B cell (primary cell): ENCODE data around the gene TRDN. TPM values are rescaled to one million over a fixed set of nuclear protein-coding genes. Genes with fewer than 3 reads are reported as not detected.
"Not testable (repeated sequence)": the region's sequence is repeated elsewhere in the genome, so short reads cannot be mapped to it uniquely, and the experiment has no call there.

ENCODE experiments used
- ATAC-seq: fragments of 200-7000 bp; cut with Tn5 transposase; one replicate; pipeline ENCODE4 v1.10.0; 2021; ENCODE audit warnings: low read depth, mild to moderate bottlenecking, moderate number of reproducible peaks, moderate library complexity
- CTCF ChIA-PET: fragments of 350-600 bp; sonication (Branson Sonifier 250); formaldehyde crosslinking; loops from one replicate; lab custom pipeline; 2021; ENCODE audit warnings: antibody characterized with exemption, inconsistent platforms; lab: Charles Lee
- POLR2A ChIA-PET: fragments of 350-600 bp; sonication (Branson Sonifier 250); formaldehyde crosslinking; loops from one replicate; lab custom pipeline; 2021; ENCODE audit warnings: antibody characterized with exemption; lab: Charles Lee
- DNase-seq: peaks from one replicate; pipeline ENCODE4 v3.0.0; 2013
- H2AFZ ChIP-seq: 2 replicates; pipeline ENCODE4 v1.6.1; 2012; ENCODE audit warnings: mild to moderate bottlenecking, low read depth, low read length; ENCODE audit not compliant: insufficient read depth, poor library complexity, severe bottlenecking
- H3K27ac ChIP-seq, 2 donors: 1 replicate in 1 of 2; 2 replicates in 1 of 2; pipeline ENCODE4 v1.5.1; 2012 to 2013; ENCODE audit warnings: low read length in 2 of 2, mild to moderate bottlenecking in 2 of 2, moderate library complexity in 1 of 2
- H3K27me3 ChIP-seq, 4 experiments: fragments of 200-600 bp in 1 of 4; sonication (generic) in 1 of 4; replicated peaks in 1 of 4; 1 replicate in 2 of 4; 2 replicates in 2 of 4; pipeline versions ENCODE4 v1.6.1 to v1.7.0; 2013 to 2016; ENCODE audit warnings: low read length in 3 of 4, mild to moderate bottlenecking in 2 of 4, mixed read lengths in 1 of 4, moderate library complexity in 1 of 4; ENCODE audit not compliant: insufficient read depth in 4 of 4, control insufficient read depth in 3 of 4; ENCODE audit errors: control extremely low read depth in 1 of 4
- H3K36me3 ChIP-seq, 2 experiments: replicated peaks in 1 of 2; 1 replicate in 1 of 2; 2 replicates in 1 of 2; pipeline versions ENCODE4 v1.6.1 to v1.7.1; 2013; ENCODE audit warnings: low read length in 1 of 2; ENCODE audit not compliant: insufficient read depth in 2 of 2, control insufficient read depth in 1 of 2; ENCODE audit errors: control extremely low read depth in 1 of 2, extremely low read depth in 1 of 2
- H3K4me1 ChIP-seq, 2 donors: fragments of 200-600 bp in 1 of 2; sonication (generic) in 1 of 2; 1 replicate in 1 of 2; 2 replicates in 1 of 2; pipeline versions ENCODE4 v1.5.1 to v1.6.1; 2013 to 2017; ENCODE audit warnings: low read length in 2 of 2; ENCODE audit not compliant: control insufficient read depth in 2 of 2, insufficient read depth in 2 of 2
- H3K4me2 ChIP-seq: replicated peaks from 2 replicates; pipeline ENCODE3; 2012; ENCODE audit warnings: mild to moderate bottlenecking, low read depth, low read length; ENCODE audit not compliant: poor library complexity, severe bottlenecking
- H3K4me3 ChIP-seq, 5 experiments: fragments of 200-600 bp in 1 of 5; sonication (generic) in 1 of 5; 1 replicate in 3 of 5; 2 replicates in 2 of 5; pipeline versions ENCODE4 v1.5.1 to v1.7.0; 2011 to 2016; ENCODE audit warnings: low read length in 4 of 5, mild to moderate bottlenecking in 4 of 5, low read depth in 2 of 5, control low read depth in 1 of 5, moderate library complexity in 1 of 5; ENCODE audit not compliant: insufficient read depth in 1 of 5; ENCODE audit errors: control extremely low read depth in 1 of 5, extremely low read depth in 1 of 5
- H3K79me2 ChIP-seq: fragments of 200-600 bp; sonication (generic); one replicate; pipeline ENCODE4 v1.6.0; 2016; ENCODE audit warnings: low read length; ENCODE audit not compliant: control insufficient read depth, insufficient read depth
- H3K9ac ChIP-seq: fragments of 200-600 bp; sonication (generic); 2 replicates; pipeline ENCODE4 v1.6.1; 2017; ENCODE audit warnings: mild to moderate bottlenecking, low read length, moderate library complexity
- H3K9me3 ChIP-seq, 3 donors: one replicate each; pipeline versions ENCODE4 v1.6.1 to v1.7.1; 2013; ENCODE audit warnings: low read length in 2 of 3; ENCODE audit not compliant: control insufficient read depth in 2 of 3, insufficient read depth in 1 of 3; ENCODE audit errors: control extremely low read depth in 1 of 3
- H4K20me1 ChIP-seq: 2 replicates; pipeline ENCODE4 v1.6.0; 2012; ENCODE audit warnings: mild to moderate bottlenecking, low read length; ENCODE audit not compliant: insufficient read depth, control insufficient read depth, poor library complexity, severe bottlenecking
- H3K27ac Mint-ChIP-seq: one replicate; pipeline ENCODE4 v1.8.0; 2021; ENCODE audit warnings: mixed read lengths
- H3K27me3 Mint-ChIP-seq: one replicate; pipeline ENCODE4 v1.8.0; 2021; ENCODE audit warnings: mixed read lengths
- H3K4me1 Mint-ChIP-seq: one replicate; pipeline ENCODE4 v1.8.0; 2021; ENCODE audit warnings: mixed read lengths
- H3K4me3 Mint-ChIP-seq: one replicate; pipeline ENCODE4 v1.8.0; 2021; ENCODE audit warnings: mixed read lengths
- H3K9me3 Mint-ChIP-seq: one replicate; pipeline ENCODE4 v1.8.0; 2022; ENCODE audit warnings: mixed read lengths; ENCODE audit not compliant: insufficient read depth
- EZH2 ChIP-seq: IDR thresholded peaks from 2 replicates; pipeline ENCODE4 v1.6.1; 2012; ENCODE audit warnings: borderline replicate concordance, low read depth, mild to moderate bottlenecking, moderate library complexity, low read length; ENCODE audit not compliant: insufficient read depth, poor library complexity, severe bottlenecking
- WGBS: methylation state at CpG from one replicate; pipeline ENCODE4 v1.1.5; 2013; ENCODE audit warnings: missing lambda C conversion rate; ENCODE audit not compliant: insufficient coverage; 5-methylcytosine and 5-hydroxymethylcytosine counted together
- intact Hi-C: fragments of 100-400 bp; cut with micrococcal nuclease; formaldehyde crosslinking; loops from one replicate; pipeline ENCODE4 v1.10.0; 2022
- polyA plus RNA-seq: library from polyadenylated mRNA; depleted of rRNA; stranded (reverse); fragments of >200 nt; gene quantifications from 2 replicates; pipeline ENCODE4 v1.2.3, GENCODE V29; 2012
- total RNA-seq, 2 donors: library from RNA; stranded (reverse); fragments of 120-200 nt in 1 of 2; gene quantifications; 1 replicate in 1 of 2; 2 replicates in 1 of 2; pipeline versions ENCODE4 v1.2.3 to v1.2.4, GENCODE V29; 2013 to 2022
- TF ChIP-seq, protein P1 (sequence below): fragments of 200-600 bp; IDR thresholded peaks from one replicate; pipeline ENCODE4 v1.8.0; 2022; ENCODE audit warnings: antibody characterized with exemption, mild to moderate bottlenecking

The TRDN gene
- total and polyA plus RNA-seq, 2 donors (not counting 1 experiment from before 2014, with no cell fraction given): not detected

DNA sequence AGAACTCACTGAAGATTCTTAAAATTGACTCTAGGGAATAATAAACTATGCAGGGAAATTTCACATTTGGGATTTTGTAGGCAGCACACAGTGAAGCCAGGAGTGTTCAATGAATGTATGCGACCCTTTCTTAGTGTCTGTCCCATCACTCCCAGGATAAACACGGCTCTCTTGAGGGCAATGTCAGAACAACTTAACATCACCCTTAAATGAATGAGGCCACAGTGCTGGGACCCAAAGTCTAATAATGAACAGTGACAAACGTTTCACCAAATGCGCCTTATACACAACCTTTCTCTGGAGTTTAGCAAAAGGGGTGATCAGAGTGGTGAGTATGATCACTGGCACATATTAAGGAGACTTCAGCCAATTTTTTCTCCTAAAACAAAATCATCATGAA, 403.4 kb downstream of the TRDN start:
- DNase-seq (no peak), ATAC-seq (no peak)
- H3K27ac ChIP-seq: no peak overlapping the region
- no peaks in the 10 kb centered on the region for H3K27me3 Mint-ChIP-seq
- no peak for TF ChIP-seq EZH2
- TF ChIP-seq, protein P1, sequence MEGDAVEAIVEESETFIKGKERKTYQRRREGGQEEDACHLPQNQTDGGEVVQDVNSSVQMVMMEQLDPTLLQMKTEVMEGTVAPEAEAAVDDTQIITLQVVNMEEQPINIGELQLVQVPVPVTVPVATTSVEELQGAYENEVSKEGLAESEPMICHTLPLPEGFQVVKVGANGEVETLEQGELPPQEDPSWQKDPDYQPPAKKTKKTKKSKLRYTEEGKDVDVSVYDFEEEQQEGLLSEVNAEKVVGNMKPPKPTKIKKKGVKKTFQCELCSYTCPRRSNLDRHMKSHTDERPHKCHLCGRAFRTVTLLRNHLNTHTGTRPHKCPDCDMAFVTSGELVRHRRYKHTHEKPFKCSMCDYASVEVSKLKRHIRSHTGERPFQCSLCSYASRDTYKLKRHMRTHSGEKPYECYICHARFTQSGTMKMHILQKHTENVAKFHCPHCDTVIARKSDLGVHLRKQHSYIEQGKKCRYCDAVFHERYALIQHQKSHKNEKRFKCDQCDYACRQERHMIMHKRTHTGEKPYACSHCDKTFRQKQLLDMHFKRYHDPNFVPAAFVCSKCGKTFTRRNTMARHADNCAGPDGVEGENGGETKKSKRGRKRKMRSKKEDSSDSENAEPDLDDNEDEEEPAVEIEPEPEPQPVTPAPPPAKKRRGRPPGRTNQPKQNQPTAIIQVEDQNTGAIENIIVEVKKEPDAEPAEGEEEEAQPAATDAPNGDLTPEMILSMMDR: no peak
- no peak overlapping the region for H3K4me3 Mint-ChIP-seq
- no peaks in the 10 kb centered on the region for H3K27me3 ChIP-seq
- H3K4me1 Mint-ChIP-seq: no peaks in the 10 kb centered on the region
- no peak overlapping the region for H3K9ac ChIP-seq
- H3K36me3 ChIP-seq: no peaks in the 10 kb centered on the region
- intact Hi-C loops: no loop called here
- H3K9me3 ChIP-seq: no peaks in the 10 kb centered on the region
- CTCF ChIA-PET: no interaction called here
- no peaks in the 10 kb centered on the region for H3K9me3 Mint-ChIP-seq
- no peaks in the 10 kb centered on the region for H4K20me1 ChIP-seq
- POLR2A ChIA-PET: no interaction called here
- H3K79me2 ChIP-seq: no peaks in the 10 kb centered on the region
- no peak overlapping the region for H3K4me2 ChIP-seq
- H3K4me3 ChIP-seq: no peak overlapping the region
- H2AFZ ChIP-seq: no peak overlapping the region
- no peaks in the 10 kb centered on the region for H3K4me1 ChIP-seq
- no peak overlapping the region for H3K27ac Mint-ChIP-seq
- WGBS: 100% methylated on average over 1 of the region's 4 CpGs

DNA sequence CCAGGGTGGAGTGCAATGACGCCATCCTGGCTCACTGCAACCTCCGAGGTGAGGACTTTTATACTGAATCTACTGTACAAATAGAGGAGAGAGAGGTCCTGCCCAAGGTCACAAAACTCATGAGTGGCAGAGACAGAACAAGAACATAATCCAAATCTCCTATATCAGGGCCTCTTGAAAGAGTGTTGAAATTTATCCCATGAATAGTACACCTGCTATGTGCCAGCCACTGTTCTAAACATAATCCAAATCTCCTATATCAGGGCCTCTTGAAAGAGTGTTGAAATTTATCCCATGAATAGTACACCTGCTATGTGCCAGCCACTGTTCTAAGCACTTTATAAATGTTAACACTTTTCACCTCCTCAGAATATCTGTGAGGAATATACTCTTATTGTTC, 409.0 kb downstream of the TRDN start:
- intact Hi-C loops, H3K4me3 ChIP-seq, H2AFZ ChIP-seq, ATAC-seq, H3K4me1 ChIP-seq, H3K9me3 ChIP-seq, H3K4me3 Mint-ChIP-seq, H3K4me1 Mint-ChIP-seq, H3K27ac ChIP-seq, H3K36me3 ChIP-seq, H3K27me3 ChIP-seq, CTCF ChIA-PET, H3K9me3 Mint-ChIP-seq, H3K4me2 ChIP-seq, H3K27ac Mint-ChIP-seq, POLR2A ChIA-PET, H3K9ac ChIP-seq, H3K79me2 ChIP-seq, H4K20me1 ChIP-seq, DNase-seq, H3K27me3 Mint-ChIP-seq: not testable (repeated sequence)
- WGBS: no CpG with 5 or more reads among the region's 2 CpGs
